HG02885 (cell line): ENCODE results near the gene ZG16B.

ENCODE experiments used
- ATAC-seq: cut with Tn5 transposase; IDR thresholded peaks from one replicate; pipeline ENCODE4 v1.9.1; 2021; ENCODE audit warnings: mild to moderate bottlenecking; ENCODE audit not compliant: unreplicated experiment, poor library complexity

The ZG16B gene

GRCh38 chr16:2829501-2830354 is at the start of gene ZG16B:
Gene ZG16B, plus strand, starts transcription at chr16:2830303. Its CDS starts 139 bp downstream, at chr16:2830442.
- ATAC-seq: no peak

GRCh38 chr16:2782583-2783351 is 47.3 kb upstream of the ZG16B start:
- ATAC-seq: no peak

GRCh38 chr16:2783581-2784357 is 46.3 kb upstream of the ZG16B start:
- ATAC-seq: no peak

- no peak for ATAC-seq
Observed at GRCh38 chr16:2784358-2785100, 45.6 kb upstream of the ZG16B start.

- ATAC-seq: no peak
Observed at GRCh38 chr16:2785101-2785991, 44.8 kb upstream of the ZG16B start.

- no peak for ATAC-seq
Observed at GRCh38 chr16:2786061-2786825, 43.9 kb upstream of the ZG16B start.

GRCh38 chr16:2786826-2787151 is 43.3 kb upstream of the ZG16B start:
- ATAC-seq: no peak

GRCh38 chr16:2787406-2787805 is 42.7 kb upstream of the ZG16B start, which contains the start of gene PRSS33:
Gene PRSS33, minus strand, starts transcription at chr16:2787560. Its CDS starts 1,013 bp downstream, at chr16:2786547.
- no peak for ATAC-seq

GRCh38 chr16:2787961-2788360 is 42.1 kb upstream of the ZG16B start:
- ATAC-seq: no peak

- ATAC-seq: no peak
Observed at GRCh38 chr16:2790631-2791030, 39.5 kb upstream of the ZG16B start.

GRCh38 chr16:2791174-2791573 is 38.9 kb upstream of the ZG16B start:
- no peak for ATAC-seq

- ATAC-seq: no peak
Observed at GRCh38 chr16:2792940-2793339, 37.2 kb upstream of the ZG16B start.

GRCh38 chr16:2795395-2796143 is 34.5 kb upstream of the ZG16B start:
- ATAC-seq: no peak

- no peak for ATAC-seq
Observed at GRCh38 chr16:2798723-2799204, 31.3 kb upstream of the ZG16B start.

GRCh38 chr16:2799205-2799858 is 30.8 kb upstream of the ZG16B start:
- ATAC-seq: no peak

- no peak for ATAC-seq
Observed at GRCh38 chr16:2799859-2800226, 30.3 kb upstream of the ZG16B start.

GRCh38 chr16:2803545-2804195 is 26.4 kb upstream of the ZG16B start:
- no peak for ATAC-seq
